Activated naive CD4-positive, alpha-beta T cell treated with anti-CD3 and anti-CD28 coated beads, Interleukin-2, amount 50 U/mL, for 24 hours (primary cell): ENCODE results near the gene CARM1.
"Not testable (repeated sequence)": the region's sequence is repeated elsewhere in the genome, so short reads cannot be mapped to it uniquely, and the experiment has no call there.

Source experiments
- H3K27ac Mint-ChIP-seq: one replicate; pipeline ENCODE4 v1.8.0; 2021; ENCODE audit warnings: mild to moderate bottlenecking, mixed read lengths
- H3K27me3 Mint-ChIP-seq: one replicate; pipeline ENCODE4 v1.8.0; 2021; ENCODE audit warnings: mixed read lengths
- H3K36me3 Mint-ChIP-seq: one replicate; pipeline ENCODE4 v1.8.0; 2021; ENCODE audit warnings: mixed read lengths
- H3K4me1 Mint-ChIP-seq: one replicate; pipeline ENCODE4 v1.8.0; 2021; ENCODE audit warnings: mixed read lengths
- H3K4me3 Mint-ChIP-seq: one replicate; pipeline ENCODE4 v1.8.0; 2021; ENCODE audit warnings: mild to moderate bottlenecking, mixed read lengths
- H3K9me3 Mint-ChIP-seq: one replicate; pipeline ENCODE4 v1.8.0; 2021; ENCODE audit warnings: mixed read lengths

CARM1 gene

DNA sequence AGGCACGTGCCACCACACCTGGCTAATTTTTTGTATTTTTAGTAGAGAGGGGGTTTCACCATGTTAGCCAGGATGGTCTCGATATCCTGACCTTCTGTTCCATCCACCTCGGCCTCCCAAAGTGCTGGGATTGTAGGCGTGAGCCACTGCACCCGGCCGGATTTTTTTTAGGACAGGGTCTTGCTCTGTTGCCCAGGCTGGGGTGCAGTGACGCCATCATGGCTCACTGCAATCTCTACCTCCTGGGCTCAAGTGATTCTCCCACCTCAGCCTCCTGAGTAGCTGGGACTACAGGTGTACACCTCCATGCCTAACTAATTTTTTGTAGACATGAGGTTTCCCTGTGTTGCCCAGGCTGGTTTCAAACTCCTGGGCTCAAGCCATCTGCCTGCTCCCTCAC is 33.7 kb upstream of the CARM1 start:
- not testable (repeated sequence) for H3K36me3 Mint-ChIP-seq, H3K9me3 Mint-ChIP-seq, H3K27me3 Mint-ChIP-seq, H3K27ac Mint-ChIP-seq
- Mint-ChIP-seq H3K4me3 (peak overlapping the region; percentile 19), H3K4me1 (peaks cover 16% of the 10 kb centered on the region)

- Mint-ChIP-seq H3K4me3 (no peak overlapping the region), H3K9me3 (no peaks in the 10 kb centered on the region), H3K36me3 (peaks cover 4% of the 10 kb centered on the region), H3K4me1 (peaks cover 16% of the 10 kb centered on the region), H3K27ac (no peak overlapping the region), H3K27me3 (no peaks in the 10 kb centered on the region)
These were observed 33.0 kb upstream of the CARM1 start for GRCh38 chr19:10838377-10838776.

GRCh38 chr19:10839114-10840050 is 32.0 kb upstream of the CARM1 start:
- no peaks in the 10 kb centered on the region for H3K27me3 Mint-ChIP-seq
- peaks cover 4% of the 10 kb centered on the region for H3K36me3 Mint-ChIP-seq
- H3K9me3 Mint-ChIP-seq = no peaks in the 10 kb centered on the region
- H3K4me1 Mint-ChIP-seq = peaks cover 16% of the 10 kb centered on the region
- no peak overlapping the region for H3K4me3 Mint-ChIP-seq
- H3K27ac Mint-ChIP-seq = no peak overlapping the region

DNA sequence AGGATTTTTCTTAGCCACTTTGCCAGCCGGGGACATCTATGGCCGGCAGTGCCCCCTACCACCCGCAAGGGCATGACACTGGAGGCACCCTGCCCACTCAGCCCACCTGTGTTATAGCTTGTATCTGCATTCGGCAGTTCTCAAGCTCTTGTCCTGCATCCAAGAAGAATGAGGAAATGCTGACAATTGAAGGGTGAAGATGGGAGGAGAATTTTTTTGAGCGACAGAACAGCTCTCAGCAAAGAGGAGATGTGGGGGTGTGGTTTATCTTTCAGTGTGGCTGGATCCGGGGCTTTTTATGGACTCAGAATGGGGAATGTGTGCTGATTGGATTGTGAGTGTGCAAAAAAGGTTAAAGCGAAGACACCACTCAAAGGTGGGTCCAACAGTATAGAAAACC is 28.6 kb upstream of the CARM1 start:
- no peak overlapping the region for H3K27ac Mint-ChIP-seq
- H3K36me3 Mint-ChIP-seq = peaks cover 6% of the 10 kb centered on the region
- H3K9me3 Mint-ChIP-seq = no peaks in the 10 kb centered on the region
- no peaks in the 10 kb centered on the region for H3K27me3 Mint-ChIP-seq
- H3K4me1 Mint-ChIP-seq = no peaks in the 10 kb centered on the region
- no peak overlapping the region for H3K4me3 Mint-ChIP-seq

GRCh38 chr19:10846500-10847202 is 24.7 kb upstream of the CARM1 start:
- Mint-ChIP-seq H3K4me3 (no peak overlapping the region), H3K4me1 (peaks cover 5% of the 10 kb centered on the region), H3K36me3 (peaks cover 5% of the 10 kb centered on the region), H3K9me3 (no peaks in the 10 kb centered on the region), H3K27me3 (no peaks in the 10 kb centered on the region), H3K27ac (no peak overlapping the region)

- Mint-ChIP-seq H3K27me3 (no peaks in the 10 kb centered on the region), H3K27ac (no peak within 1 kb of the TSS), H3K4me3 (peak within 1 kb of the TSS; percentile 15), H3K4me1 (peaks cover 5% of the 10 kb centered on the region), H3K9me3 (no peaks in the 10 kb centered on the region), H3K36me3 (peaks cover 5% of the 10 kb centered on the region)
These were observed 23.0 kb upstream of the CARM1 start, which contains the start of gene C19orf38 for GRCh38 chr19:10848230-10848856. TSS of gene C19orf38 (plus strand) at chr19:10848415. CDS start at chr19:10848509, 94 bp downstream.

DNA sequence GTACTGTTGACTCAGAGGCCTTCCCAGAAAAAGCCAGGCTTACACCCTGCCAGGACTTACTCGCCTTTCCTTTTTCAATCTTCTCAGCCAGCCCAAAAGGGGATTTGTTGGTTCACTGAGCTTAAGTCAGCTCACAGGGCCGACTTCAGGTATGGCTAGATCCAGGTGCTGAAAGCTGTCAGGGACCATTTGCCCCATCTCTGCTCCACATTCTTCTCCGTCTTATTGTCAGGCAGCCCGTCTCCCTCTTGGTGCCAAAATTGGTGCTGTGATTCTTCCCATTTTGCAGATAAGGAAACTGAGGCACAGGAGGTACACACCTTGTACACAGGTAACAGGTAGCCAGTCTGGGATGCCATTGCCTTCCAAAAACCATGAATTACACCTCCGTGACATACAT is 20.7 kb upstream of the CARM1 start:
- H3K27ac Mint-ChIP-seq = no peak overlapping the region
- peaks cover 5% of the 10 kb centered on the region for H3K4me1 Mint-ChIP-seq
- no peak overlapping the region for H3K4me3 Mint-ChIP-seq
- H3K36me3 Mint-ChIP-seq = peaks cover 5% of the 10 kb centered on the region
- H3K9me3 Mint-ChIP-seq = no peaks in the 10 kb centered on the region
- no peaks in the 10 kb centered on the region for H3K27me3 Mint-ChIP-seq

DNA sequence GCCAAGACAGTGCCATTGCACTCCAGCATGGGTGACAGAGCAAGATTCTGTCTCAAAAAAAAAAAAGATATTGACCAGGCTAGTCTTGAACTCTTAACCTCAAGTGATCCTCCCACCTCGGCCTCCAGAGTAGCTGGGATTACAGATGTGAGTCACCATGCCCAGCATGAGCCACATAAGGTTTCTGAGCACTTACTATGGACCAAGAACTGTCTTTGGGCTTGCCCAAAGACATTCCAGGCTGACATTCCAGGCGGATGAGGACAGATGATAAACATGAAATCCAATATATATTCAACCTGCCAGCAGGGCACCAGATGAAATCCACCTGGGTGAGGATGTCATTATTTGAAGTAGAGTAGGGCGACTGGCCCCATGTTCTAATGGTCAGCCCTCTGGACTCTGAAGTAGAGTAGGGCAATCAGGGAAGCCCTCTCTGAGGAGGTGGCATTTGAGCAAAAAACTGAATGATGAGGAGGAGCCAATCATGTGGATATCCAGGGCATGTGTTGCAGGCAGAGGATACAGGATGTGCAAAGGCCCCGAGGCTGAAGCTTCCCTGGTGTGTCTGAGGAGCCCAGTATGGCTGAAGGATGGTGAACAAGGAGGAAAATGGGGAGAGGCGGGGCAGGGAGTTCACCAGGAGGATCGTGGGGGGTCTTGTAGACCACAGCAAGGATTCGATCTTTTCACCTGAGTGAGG is 19.1 kb upstream of the CARM1 start:
- H3K36me3 Mint-ChIP-seq = no peaks in the 10 kb centered on the region
- H3K4me1 Mint-ChIP-seq = peaks cover 5% of the 10 kb centered on the region
- no peak overlapping the region for H3K27ac Mint-ChIP-seq
- H3K4me3 Mint-ChIP-seq = no peak overlapping the region
- no peaks in the 10 kb centered on the region for H3K27me3 Mint-ChIP-seq
- no peaks in the 10 kb centered on the region for H3K9me3 Mint-ChIP-seq

DNA sequence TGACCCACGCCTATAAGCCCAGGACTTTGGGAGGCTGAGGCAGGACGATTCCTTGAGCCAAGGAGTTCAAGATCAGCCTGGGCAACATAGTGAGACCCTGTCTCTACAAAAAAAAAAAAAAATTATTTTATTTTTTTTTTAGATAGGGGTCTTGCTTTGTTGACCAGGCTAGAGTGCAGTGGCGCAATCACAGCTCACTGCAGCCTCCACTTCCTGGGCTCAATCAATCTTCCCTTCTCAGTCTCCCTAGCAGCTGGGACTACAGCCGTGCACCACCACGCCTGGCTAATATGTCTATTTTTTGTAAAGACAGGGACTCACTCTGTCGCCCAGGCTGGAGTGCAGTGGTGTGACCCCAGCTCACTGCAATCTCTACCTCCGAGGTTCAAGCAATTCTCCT is 18.4 kb upstream of the CARM1 start:
- no peaks in the 10 kb centered on the region for H3K27me3 Mint-ChIP-seq
- H3K9me3 Mint-ChIP-seq = no peaks in the 10 kb centered on the region
- H3K4me3 Mint-ChIP-seq = no peak overlapping the region
- no peaks in the 10 kb centered on the region for H3K36me3 Mint-ChIP-seq
- no peak overlapping the region for H3K27ac Mint-ChIP-seq
- peaks cover 5% of the 10 kb centered on the region for H3K4me1 Mint-ChIP-seq

GRCh38 chr19:10854350-10855089 is 16.8 kb upstream of the CARM1 start:
- no peaks in the 10 kb centered on the region for H3K27me3 Mint-ChIP-seq
- H3K9me3 Mint-ChIP-seq = no peaks in the 10 kb centered on the region
- H3K4me3 Mint-ChIP-seq = no peak overlapping the region
- no peaks in the 10 kb centered on the region for H3K4me1 Mint-ChIP-seq
- H3K36me3 Mint-ChIP-seq = no peaks in the 10 kb centered on the region
- H3K27ac Mint-ChIP-seq = no peak overlapping the region

DNA sequence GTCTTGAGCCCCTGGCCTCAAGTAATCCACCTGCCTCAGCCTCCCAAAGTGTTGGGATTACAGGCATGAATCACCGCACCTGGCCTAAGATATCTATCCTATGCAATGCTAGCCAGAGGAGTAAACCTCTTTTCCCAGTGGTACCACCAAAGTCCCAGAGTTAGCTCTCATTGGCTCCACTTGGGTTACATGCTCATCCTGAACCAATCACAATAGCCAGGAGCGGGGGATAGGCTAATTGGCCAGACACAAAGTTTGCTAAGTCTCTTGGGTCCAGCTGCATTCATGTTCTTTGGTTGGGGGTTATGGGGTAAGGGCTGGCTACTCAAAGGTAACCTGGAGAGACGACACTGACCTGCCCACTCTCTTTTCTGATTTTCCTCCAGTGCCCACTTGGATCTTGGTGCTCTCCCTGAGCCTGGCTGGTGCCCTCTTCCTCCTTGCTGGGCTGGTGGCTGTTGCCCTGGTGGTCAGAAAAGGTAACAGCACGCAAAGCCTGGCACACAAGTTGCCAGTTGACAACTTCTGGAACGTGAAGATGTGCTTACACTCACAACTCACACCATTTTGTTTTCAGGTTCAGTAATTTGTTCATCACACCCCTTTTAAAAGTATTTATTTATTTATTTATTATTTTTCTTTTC is 15.4 kb upstream of the CARM1 start:
- no peaks in the 10 kb centered on the region for H3K9me3 Mint-ChIP-seq
- no peak overlapping the region for H3K4me3 Mint-ChIP-seq
- no peaks in the 10 kb centered on the region for H3K36me3 Mint-ChIP-seq
- H3K27ac Mint-ChIP-seq = no peak overlapping the region
- no peaks in the 10 kb centered on the region for H3K4me1 Mint-ChIP-seq
- no peaks in the 10 kb centered on the region for H3K27me3 Mint-ChIP-seq

- not testable (repeated sequence) for H3K9me3 Mint-ChIP-seq, H3K36me3 Mint-ChIP-seq, H3K27me3 Mint-ChIP-seq, H3K27ac Mint-ChIP-seq, H3K4me3 Mint-ChIP-seq, H3K4me1 Mint-ChIP-seq
These were observed 14.5 kb upstream of the CARM1 start for GRCh38 chr19:10856899-10857298.

- H3K36me3 Mint-ChIP-seq = no peaks in the 10 kb centered on the region
- no peak overlapping the region for H3K4me3 Mint-ChIP-seq
- H3K9me3 Mint-ChIP-seq = no peaks in the 10 kb centered on the region
- H3K4me1 Mint-ChIP-seq = peaks cover 6% of the 10 kb centered on the region
- H3K27ac Mint-ChIP-seq = peak overlapping the region; percentile 41
- no peaks in the 10 kb centered on the region for H3K27me3 Mint-ChIP-seq
These were observed 13.0 kb upstream of the CARM1 start for GRCh38 chr19:10858204-10858828.

- no peak overlapping the region for H3K4me3 Mint-ChIP-seq
- H3K27me3 Mint-ChIP-seq = no peaks in the 10 kb centered on the region
- H3K9me3 Mint-ChIP-seq = no peaks in the 10 kb centered on the region
- H3K4me1 Mint-ChIP-seq = peaks cover 14% of the 10 kb centered on the region
- peak overlapping the region; percentile 76 for H3K27ac Mint-ChIP-seq
- no peaks in the 10 kb centered on the region for H3K36me3 Mint-ChIP-seq
These were observed 10.2 kb upstream of the CARM1 start for GRCh38 chr19:10861103-10861651.
